Astrocyte of the spinal cord (primary cell): ENCODE results near the gene SPNS2.
"Not testable (repeated sequence)": the region's sequence is repeated elsewhere in the genome, so short reads cannot be mapped to it uniquely, and the experiment has no call there.

Experiments used
- DNase-seq: peaks from one replicate; pipeline ENCODE4 v3.0.0; 2011; ENCODE audit warnings: low read depth, low spot score
- H3K4me3 ChIP-seq: 2 replicates; pipeline ENCODE4 v1.5.1; 2011; ENCODE audit warnings: low read depth, mild to moderate bottlenecking, low read length, moderate library complexity
- in situ Hi-C: cut with HindIII; loops from 2 replicates; pipeline ENCODE4 v1.10.0; 2017; ENCODE audit warnings: low sequenced_read_pairs
- TF ChIP-seq, protein P1 (sequence below): IDR thresholded peaks from 2 replicates; pipeline ENCODE4 v1.5.1; 2012; ENCODE audit warnings: low read depth, mild to moderate bottlenecking, low read length, inconsistent platforms

The SPNS2 gene

DNA sequence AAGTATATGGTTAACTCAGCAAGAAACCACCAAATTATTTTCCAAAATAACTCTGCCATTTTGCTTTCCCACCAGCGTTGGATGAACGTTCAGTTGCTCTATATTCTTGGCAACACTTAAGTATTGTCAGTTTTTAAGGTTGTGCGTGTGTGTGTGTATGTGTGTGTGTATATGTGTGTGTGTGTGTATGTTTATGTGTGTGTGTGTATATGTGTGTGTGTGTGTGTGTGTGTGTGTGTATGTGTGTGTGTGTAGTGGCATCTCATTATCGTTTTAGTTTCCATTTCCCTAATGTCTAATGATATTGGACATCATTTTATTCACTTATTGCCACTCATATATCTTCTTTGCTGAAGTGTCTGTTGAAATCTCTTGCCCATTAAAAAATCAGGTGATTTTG lies 74.4 kb downstream of the SPNS2 start:
- no peak for DNase-seq
- TF ChIP-seq, protein P1, sequence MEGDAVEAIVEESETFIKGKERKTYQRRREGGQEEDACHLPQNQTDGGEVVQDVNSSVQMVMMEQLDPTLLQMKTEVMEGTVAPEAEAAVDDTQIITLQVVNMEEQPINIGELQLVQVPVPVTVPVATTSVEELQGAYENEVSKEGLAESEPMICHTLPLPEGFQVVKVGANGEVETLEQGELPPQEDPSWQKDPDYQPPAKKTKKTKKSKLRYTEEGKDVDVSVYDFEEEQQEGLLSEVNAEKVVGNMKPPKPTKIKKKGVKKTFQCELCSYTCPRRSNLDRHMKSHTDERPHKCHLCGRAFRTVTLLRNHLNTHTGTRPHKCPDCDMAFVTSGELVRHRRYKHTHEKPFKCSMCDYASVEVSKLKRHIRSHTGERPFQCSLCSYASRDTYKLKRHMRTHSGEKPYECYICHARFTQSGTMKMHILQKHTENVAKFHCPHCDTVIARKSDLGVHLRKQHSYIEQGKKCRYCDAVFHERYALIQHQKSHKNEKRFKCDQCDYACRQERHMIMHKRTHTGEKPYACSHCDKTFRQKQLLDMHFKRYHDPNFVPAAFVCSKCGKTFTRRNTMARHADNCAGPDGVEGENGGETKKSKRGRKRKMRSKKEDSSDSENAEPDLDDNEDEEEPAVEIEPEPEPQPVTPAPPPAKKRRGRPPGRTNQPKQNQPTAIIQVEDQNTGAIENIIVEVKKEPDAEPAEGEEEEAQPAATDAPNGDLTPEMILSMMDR, result no peak
- in situ Hi-C loops, result no loop called here
- H3K4me3 ChIP-seq, result no peak overlapping the region

DNA sequence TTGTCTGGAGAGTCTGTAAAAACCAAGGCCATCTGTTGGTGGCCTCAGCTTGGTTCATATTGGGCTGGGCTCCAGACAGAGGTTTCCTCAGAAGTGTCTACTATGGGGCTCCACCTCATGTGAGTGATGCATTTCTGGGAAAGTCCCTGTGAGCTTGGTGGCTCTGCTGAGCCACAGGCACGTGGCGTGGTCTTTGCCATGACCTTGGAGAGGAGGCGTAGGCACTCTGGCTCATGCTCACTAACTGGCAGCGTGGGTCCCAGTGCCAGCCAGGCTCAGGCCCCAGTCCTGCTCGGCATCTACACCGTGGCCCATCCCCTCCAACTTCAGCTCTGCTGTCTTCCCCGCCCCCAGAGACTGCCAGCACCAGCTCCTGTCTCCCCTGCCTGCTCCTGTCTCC lies 75.0 kb downstream of the SPNS2 start:
- no peak for DNase-seq
- TF ChIP-seq, protein P1, result no peak
- in situ Hi-C loops, result no loop called here
- no peak overlapping the region for H3K4me3 ChIP-seq

DNA sequence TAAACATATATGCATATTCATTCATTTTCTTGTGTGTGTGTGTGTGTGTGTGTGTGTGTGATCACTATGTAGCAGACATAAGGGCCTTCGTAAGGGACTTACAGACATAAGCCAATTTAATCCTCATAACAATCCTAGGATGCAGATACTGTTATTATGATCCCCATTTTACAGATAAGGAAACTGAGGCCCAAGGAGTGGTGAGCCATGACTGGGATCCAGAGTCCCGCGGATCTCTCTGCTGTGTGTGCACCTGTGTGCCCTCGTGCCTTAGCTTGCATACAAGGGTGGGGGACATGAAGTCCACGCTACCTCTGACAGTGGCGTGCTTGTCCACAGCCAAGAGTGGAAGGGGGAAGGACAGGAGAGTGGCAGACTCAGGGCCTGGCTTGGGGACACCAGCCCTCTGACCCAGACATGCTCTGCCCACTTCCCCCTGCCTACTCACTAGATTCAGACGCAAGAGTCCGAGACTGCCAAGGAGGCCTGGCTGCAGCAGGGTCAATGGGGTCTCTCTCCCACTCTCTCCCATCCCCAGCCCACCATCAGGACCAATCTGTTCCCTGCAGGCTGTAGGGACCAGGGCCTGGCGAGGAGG lies 75.9 kb downstream of the SPNS2 start:
- no peak overlapping the region for H3K4me3 ChIP-seq
- in situ Hi-C loops, result no loop called here
- no peak for DNase-seq
- TF ChIP-seq, protein P1, result no peak

DNA sequence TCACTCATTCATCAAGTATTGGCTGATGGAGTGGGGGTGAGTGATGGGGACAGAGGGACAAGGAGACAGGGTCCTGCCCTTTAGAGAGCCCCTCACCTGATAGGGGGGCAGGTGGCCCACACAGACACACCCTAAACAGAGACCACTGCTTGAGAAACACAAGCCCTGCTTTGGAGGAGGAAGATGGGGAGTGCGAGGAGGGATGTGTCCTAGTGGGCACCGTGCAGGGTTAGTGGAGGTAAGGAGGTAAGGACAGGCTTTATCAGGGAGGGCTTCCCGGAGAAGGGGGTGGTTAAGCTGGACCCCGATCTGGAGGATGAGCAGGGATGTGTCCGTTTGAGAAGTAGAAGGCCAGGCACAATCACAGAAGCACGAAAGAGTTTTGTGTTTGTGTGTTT lies 77.5 kb downstream of the SPNS2 start:
- in situ Hi-C loops, result no loop called here
- H3K4me3 ChIP-seq, result no peak overlapping the region
- DNase-seq, result no peak
- TF ChIP-seq, protein P1, result no peak

DNA sequence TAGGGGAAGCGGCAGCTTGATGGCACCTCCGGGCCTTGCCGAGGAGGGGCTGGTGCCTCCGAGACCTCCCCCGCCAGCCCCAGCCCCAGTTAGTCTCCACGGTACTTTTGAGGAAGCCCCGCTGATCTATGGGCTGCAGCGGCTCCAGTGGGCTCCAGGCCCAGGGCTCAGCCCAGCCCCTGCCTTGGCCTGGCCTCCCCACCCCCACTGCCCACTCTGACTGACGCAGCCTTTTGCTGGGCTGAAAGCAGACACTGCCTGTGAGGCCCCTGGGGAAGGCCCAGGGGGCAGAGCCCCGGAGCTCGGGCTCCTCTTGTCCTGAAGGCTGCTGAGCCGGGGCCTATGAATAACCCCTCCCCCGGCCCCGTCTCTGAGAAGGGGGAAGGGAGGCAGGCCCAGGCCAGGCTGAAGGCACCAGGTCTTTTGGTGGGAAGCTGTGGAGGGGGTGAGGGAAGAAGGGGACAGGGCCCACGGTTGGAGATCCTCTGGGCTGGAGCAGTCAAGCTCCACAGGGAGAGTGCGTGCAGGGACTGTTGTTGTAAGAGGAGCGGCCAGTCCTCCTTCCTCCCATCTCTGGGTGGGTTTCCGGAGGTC lies 78.1 kb downstream of the SPNS2 start:
- in situ Hi-C loops, result no loop called here
- TF ChIP-seq, protein P1, result no peak
- H3K4me3 ChIP-seq, result no peak overlapping the region
- DNase-seq, result no peak

DNA sequence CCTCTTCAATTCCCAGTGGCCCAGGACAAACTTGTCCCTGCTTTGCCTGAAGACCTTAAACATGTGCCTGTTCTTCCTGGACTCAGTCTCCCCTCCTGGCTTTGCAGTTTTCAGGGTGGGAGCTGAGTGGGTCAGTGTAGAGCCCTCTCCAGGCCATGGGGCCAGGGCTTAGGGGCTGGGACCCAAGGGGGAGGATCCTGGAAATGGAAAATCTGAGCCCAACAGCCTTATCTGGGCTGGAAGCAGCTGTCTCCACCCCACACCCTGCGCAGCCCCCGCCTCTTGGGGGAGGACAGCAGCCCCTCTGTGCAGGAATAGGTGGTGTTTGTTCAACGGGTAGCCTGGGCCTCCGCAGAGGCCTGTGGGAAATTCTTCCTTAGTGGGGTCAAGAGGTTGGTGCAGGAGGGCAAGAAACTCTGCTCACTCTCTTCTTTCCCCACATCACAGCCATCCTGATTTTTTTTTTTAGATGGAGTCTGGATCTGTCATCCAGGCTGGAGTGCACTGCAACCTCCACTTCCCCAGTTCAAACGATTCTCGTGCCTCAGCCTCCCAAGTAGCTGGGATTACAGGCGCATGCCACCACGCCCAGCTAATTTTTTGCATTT lies 78.8 kb downstream of the SPNS2 start:
- in situ Hi-C loops, result no loop called here
- no peak for DNase-seq
- TF ChIP-seq, protein P1, result no peak
- no peak overlapping the region for H3K4me3 ChIP-seq

DNA sequence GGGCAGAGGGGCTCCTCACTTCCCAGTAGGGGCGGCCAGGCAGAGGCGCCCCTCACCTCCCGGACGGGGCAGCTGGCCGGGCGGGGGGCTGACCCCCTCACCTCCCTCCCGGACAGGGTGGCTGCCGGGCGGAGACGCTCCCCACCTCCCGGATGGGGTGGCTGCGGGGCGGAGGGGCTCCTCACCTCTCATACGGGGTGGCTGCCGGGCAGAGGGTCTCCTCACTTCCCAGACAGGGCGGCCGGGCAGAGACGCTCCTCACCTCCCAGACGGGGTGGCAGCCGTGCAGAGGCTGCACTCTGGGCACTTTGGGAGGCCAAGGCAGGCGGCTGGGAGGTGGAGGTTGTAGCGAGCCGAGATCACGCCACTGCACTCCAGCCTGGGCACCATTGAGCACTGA lies 79.7 kb downstream of the SPNS2 start:
- DNase-seq, in situ Hi-C loops, H3K4me3 ChIP-seq: not testable (repeated sequence)
